ENCODE data around the gene PFN4.
"Not testable (repeated sequence)": the region's sequence is repeated elsewhere in the genome, so short reads cannot be mapped to it uniquely, and the experiment has no call there.

The PFN4 gene

GRCh38 chr2:24111407-24111901 lies 11.7 kb downstream of the PFN4 start:
- DNase-seq (ENCODE audit: low read depth in 2 of 3, low spot score in 1 of 3): no peak

GRCh38 chr2:24110660-24111303 lies 12.4 kb downstream of the PFN4 start:
- no peak for DNase-seq (ENCODE audit: low read depth in 2 of 3, low spot score in 1 of 3)

GRCh38 chr2:24109431-24109830 lies 13.7 kb downstream of the PFN4 start:
- DNase-seq (ENCODE audit: low read depth in 2 of 3, low spot score in 1 of 3): not testable (repeated sequence)

GRCh38 chr2:24107336-24107735 lies 15.8 kb downstream of the PFN4 start:
- DNase-seq (ENCODE audit: low read depth in 2 of 3, low spot score in 1 of 3): no peak

GRCh38 chr2:24106786-24107185 lies 16.3 kb downstream of the PFN4 start:
- no peak for DNase-seq (ENCODE audit: low read depth in 2 of 3, low spot score in 1 of 3)

- DNase-seq (ENCODE audit: low read depth in 2 of 3, low spot score in 1 of 3): no peak
These were observed 17.3 kb downstream of the PFN4 start for GRCh38 chr2:24105816-24106215.

- DNase-seq (ENCODE audit: low read depth in 2 of 3, low spot score in 1 of 3): no peak
These were observed 18.2 kb downstream of the PFN4 start for GRCh38 chr2:24104906-24105305.

GRCh38 chr2:24104110-24104650 lies 19.0 kb downstream of the PFN4 start:
- DNase-seq (ENCODE audit: low read depth in 2 of 3, low spot score in 1 of 3): no peak

- DNase-seq (ENCODE audit: low read depth in 2 of 3, low spot score in 1 of 3): no peak
These were observed 20.5 kb downstream of the PFN4 start for GRCh38 chr2:24102677-24103076.

- DNase-seq (ENCODE audit: low read depth in 2 of 3, low spot score in 1 of 3): no peak
These were observed 21.1 kb downstream of the PFN4 start for GRCh38 chr2:24101992-24102391.

- DNase-seq (ENCODE audit: low read depth in 2 of 3, low spot score in 1 of 3): not testable (repeated sequence)
These were observed 22.4 kb downstream of the PFN4 start for GRCh38 chr2:24100732-24101131.

- not testable (repeated sequence) for DNase-seq (ENCODE audit: low read depth in 2 of 3, low spot score in 1 of 3)
These were observed 27.9 kb downstream of the PFN4 start for GRCh38 chr2:24095171-24095677.

- DNase-seq (ENCODE audit: low read depth in 2 of 3, low spot score in 1 of 3): not testable (repeated sequence)
These were observed 29.9 kb downstream of the PFN4 start for GRCh38 chr2:24093270-24093669.

- DNase-seq (ENCODE audit: low read depth in 2 of 3, low spot score in 1 of 3): no peak
These were observed 34.2 kb downstream of the PFN4 start for GRCh38 chr2:24088821-24089359.

- DNase-seq (ENCODE audit: low read depth in 2 of 3, low spot score in 1 of 3): no peak
These were observed 36.1 kb downstream of the PFN4 start for GRCh38 chr2:24087032-24087431.

- no peak for DNase-seq (ENCODE audit: low read depth in 2 of 3, low spot score in 1 of 3)
These were observed 36.9 kb downstream of the PFN4 start for GRCh38 chr2:24086241-24086640.

GRCh38 chr2:24085200-24085489 lies 38.0 kb downstream of the PFN4 start:
- DNase-seq (ENCODE audit: low read depth in 2 of 3, low spot score in 1 of 3): no peak

GRCh38 chr2:24084386-24085199 lies 38.5 kb downstream of the PFN4 start, which contains the start of gene TP53I3:
TP53I3 (minus strand) TSS chr2:24084834; CDS start chr2:24084326, 508 bp downstream.
- peak; percentile 60 to 80 (median 76) for DNase-seq (ENCODE audit: low read depth in 2 of 3, low spot score in 1 of 3)

GRCh38 chr2:24083567-24084385 lies 39.4 kb downstream of the PFN4 start:
- DNase-seq (ENCODE audit: low read depth in 2 of 3, low spot score in 1 of 3): peak in 2 of 3 donors; percentile 26 to 28

- DNase-seq (ENCODE audit: low read depth in 2 of 3, low spot score in 1 of 3): no peak
These were observed 40.2 kb downstream of the PFN4 start for GRCh38 chr2:24082787-24083566.
